ENCODE measurements around the gene PRMT3. TPM values are rescaled to one million over a fixed set of nuclear protein-coding genes. Genes with fewer than 3 reads are reported as not detected.

Gene PRMT3
- total and polyA plus RNA-seq, 2 of the 4 experiments (the other 2 are of a cell fraction), result 8.8 to 11.3 TPM

DNA sequence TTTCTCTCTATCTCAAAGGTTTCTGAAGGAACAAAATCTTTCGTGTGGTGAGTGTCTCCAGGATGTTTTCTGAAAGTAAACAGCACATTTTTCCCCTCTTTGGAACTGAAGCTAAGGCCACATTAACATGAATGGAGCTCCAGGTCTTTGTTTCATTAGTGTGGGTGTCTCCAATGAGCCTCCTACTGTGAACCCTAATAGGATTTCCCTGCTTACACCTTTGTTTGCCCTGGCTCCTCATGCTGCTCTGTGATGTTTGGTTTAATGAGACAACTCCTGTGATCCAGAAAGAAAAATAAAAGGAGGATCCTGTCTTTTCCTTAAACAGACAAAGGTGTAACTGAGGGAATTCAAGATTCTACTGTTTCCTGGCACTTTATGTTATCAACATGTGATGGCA is 135.0 kb downstream of the PRMT3 start:
- no CpG with 5 or more reads among the region's 1 CpG for WGBS, 2 experiments (ENCODE audit: extremely low coverage in 2 of 2, insufficient read length in 1 of 2)
- H4K5ac ChIP-seq (ENCODE audit: low read depth, low read length), result no peak overlapping the region
- no peak overlapping the region for H2BK120ac ChIP-seq (ENCODE audit: low read depth, low read length)
- H2BK20ac ChIP-seq (ENCODE audit: low read depth, low read length), result no peak overlapping the region
- H3K79me1 ChIP-seq (ENCODE audit: low read depth in 1 of 2, low read length in 2 of 2), result no peaks in the 10 kb centered on the region
- H3K9me3 ChIP-seq (ENCODE audit: control insufficient read depth, insufficient read depth, low read length), result no peaks in the 10 kb centered on the region
- H3K56ac ChIP-seq (ENCODE audit: extremely low read depth, insufficient read depth, low read length), result no peak overlapping the region
- dilution Hi-C loops (cut with HindIII; ENCODE audit: low sequenced_read_pairs, unreplicated experiment) (no loop called here), intact Hi-C loops (cut with micrococcal nuclease) (no loop called here), in situ Hi-C loops (cut with MboI; ENCODE audit: low sequenced_read_pairs) (no loop called here)
- no peak overlapping the region for H3K14ac ChIP-seq (replicated peaks; ENCODE audit: low read depth, low read length)
- H4K20me1 ChIP-seq (ENCODE audit: insufficient read depth, low read length), result no peaks in the 10 kb centered on the region
- H2BK15ac ChIP-seq (ENCODE audit: low read depth, low read length), result no peak overlapping the region
- no peak for DNase-seq
- no peak overlapping the region for H3K23ac ChIP-seq (ENCODE audit: low read depth, low read length)
- H2AFZ ChIP-seq (replicated peaks; ENCODE audit: low read length, poor library complexity), result no peak overlapping the region
- TF ChIP-seq POLR2A (IDR thresholded peaks at IDR 0.05; ENCODE audit: low read depth, low read length) (no peak), MAFK (IDR thresholded peaks at IDR 0.05; ENCODE audit: low read depth, low read length) (no peak), CHD1 (IDR thresholded peaks at IDR 0.05; ENCODE audit: low read depth, low read length) (no peak), MXI1 (IDR thresholded peaks at IDR 0.05; ENCODE audit: borderline replicate concordance, low read depth, low read length) (no peak), RCOR1 (IDR thresholded peaks at IDR 0.05; ENCODE audit: insufficient replicate concordance, low read length) (no peak)
- H3K4ac ChIP-seq (ENCODE audit: low read depth, low read length), result no peak overlapping the region
- no peaks in the 10 kb centered on the region for H3K9me1 ChIP-seq (ENCODE audit: insufficient read depth, low read length)
- H2BK5ac ChIP-seq (ENCODE audit: low read depth, low read length, poor library complexity, severe bottlenecking), result no peak overlapping the region
- no peaks in the 10 kb centered on the region for H3K27me3 ChIP-seq (ENCODE audit: control insufficient read depth, insufficient read depth, low read length)
- H3K4me1 ChIP-seq (ENCODE audit: control insufficient read depth, insufficient read depth, low read length), result no peaks in the 10 kb centered on the region
- POLR2A ChIA-PET (ENCODE audit: unreplicated experiment), result no interaction called here
- H4K8ac ChIP-seq (ENCODE audit: low read depth in 2 of 2, low read length in 2 of 2), result no peak overlapping the region
- H3K9ac ChIP-seq (ENCODE audit: low read depth, low read length), result no peak overlapping the region
- ATAC-seq (ENCODE audit: low read depth), result no peak
- no TSS peak for BruUV-seq (replicated peaks)
- no peak overlapping the region for H3K18ac ChIP-seq (ENCODE audit: low read depth, low read length)
- no peak overlapping the region for H3K27ac ChIP-seq (ENCODE audit: insufficient read depth, low read length)
- no peak overlapping the region for H3K4me2 ChIP-seq (ENCODE audit: low read depth, low read length)
- no peak overlapping the region for H4K91ac ChIP-seq (ENCODE audit: insufficient read depth, low read depth, low read length)
- CTCF ChIA-PET, result no interaction called here
- no peak overlapping the region for H2AK9ac ChIP-seq (replicated peaks; ENCODE audit: low read depth, low read length, poor library complexity)
- no peak overlapping the region for H3K4me3 ChIP-seq (ENCODE audit: insufficient read depth, low read depth, low read length)
- no peaks in the 10 kb centered on the region for H3K36me3 ChIP-seq (ENCODE audit: control insufficient read depth, insufficient read depth, low read length)
- H2AK5ac ChIP-seq (ENCODE audit: low read depth, low read length), result no peak overlapping the region
